SK-N-MC (cell line): Measurements from ENCODE around the gene PKDREJ.

Experiments used
- EZH2 ChIP-seq: fragments of 200-600 bp; sonication (generic); IDR thresholded peaks from one replicate; pipeline ENCODE4 v1.6.1; 2017; ENCODE audit warnings: antibody characterized with exemption
- FOXP2 ChIP-seq: optimal IDR thresholded peaks from 2 replicates; pipeline ENCODE3; 2011; ENCODE audit warnings: mild to moderate bottlenecking, moderate library complexity; ENCODE audit not compliant: insufficient read depth; ENCODE audit errors: extremely low read length, control extremely low read depth
- POLR2AphosphoS5 ChIP-seq: IDR thresholded peaks from 2 replicates; pipeline ENCODE4 v1.6.1; 2012; ENCODE audit warnings: mild to moderate bottlenecking, low read depth, low read length, borderline replicate concordance

DNA sequence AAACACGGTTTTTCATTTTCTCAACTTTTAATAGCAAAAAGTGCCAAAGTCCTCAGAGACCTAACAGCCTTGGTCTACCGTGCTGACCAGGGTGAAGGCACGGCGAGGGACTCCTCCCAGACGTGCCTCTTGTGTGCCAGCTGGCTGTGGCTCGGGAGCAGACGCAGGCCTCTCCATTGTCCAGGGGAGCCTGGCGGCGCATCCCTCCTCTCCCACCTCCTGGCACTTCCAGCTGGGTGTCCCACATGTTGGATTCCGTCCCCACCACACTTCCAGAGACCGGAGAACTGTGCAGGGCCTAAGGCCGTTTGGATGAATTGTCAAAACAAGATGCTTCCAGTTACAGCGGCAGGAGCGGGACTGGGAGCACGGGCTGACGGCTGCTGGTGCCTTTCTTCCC is 24.6 kb downstream of the PKDREJ start:
- TF ChIP-seq POLR2AphosphoS5: no peak
- TF ChIP-seq EZH2: no peak
- no peak for TF ChIP-seq FOXP2
